Measurements from ENCODE around the gene STOML3.
"Not testable (repeated sequence)": the region's sequence is repeated elsewhere in the genome, so short reads cannot be mapped to it uniquely, and the experiment has no call there.

The STOML3 gene, protein sequence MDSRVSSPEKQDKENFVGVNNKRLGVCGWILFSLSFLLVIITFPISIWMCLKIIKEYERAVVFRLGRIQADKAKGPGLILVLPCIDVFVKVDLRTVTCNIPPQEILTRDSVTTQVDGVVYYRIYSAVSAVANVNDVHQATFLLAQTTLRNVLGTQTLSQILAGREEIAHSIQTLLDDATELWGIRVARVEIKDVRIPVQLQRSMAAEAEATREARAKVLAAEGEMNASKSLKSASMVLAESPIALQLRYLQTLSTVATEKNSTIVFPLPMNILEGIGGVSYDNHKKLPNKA

DNA sequence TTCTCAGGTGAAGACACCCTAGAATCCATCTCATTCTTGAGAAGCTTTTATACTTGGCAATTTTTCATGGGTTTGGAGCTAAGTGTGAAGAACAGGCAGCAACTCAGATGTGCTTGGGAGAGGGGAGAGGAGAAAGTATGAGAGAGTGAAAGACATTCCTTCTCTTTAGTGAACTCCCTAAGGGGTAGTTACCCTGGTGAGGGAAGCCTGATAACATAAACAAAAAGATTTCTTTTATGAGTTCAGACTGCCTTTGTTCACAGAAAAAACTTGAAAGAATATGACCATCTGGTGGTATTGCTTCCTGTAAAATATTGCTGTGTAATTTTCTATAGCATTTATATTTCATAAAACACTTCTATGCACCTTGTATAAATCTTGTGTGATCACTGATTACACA, at the start of gene STOML3:
Gene STOML3, minus strand, starts transcription at position 139 of the 400 bp plus-strand sequence. Its CDS starts 110 bp downstream, at position 29.
- DNase-seq = no peak

DNA sequence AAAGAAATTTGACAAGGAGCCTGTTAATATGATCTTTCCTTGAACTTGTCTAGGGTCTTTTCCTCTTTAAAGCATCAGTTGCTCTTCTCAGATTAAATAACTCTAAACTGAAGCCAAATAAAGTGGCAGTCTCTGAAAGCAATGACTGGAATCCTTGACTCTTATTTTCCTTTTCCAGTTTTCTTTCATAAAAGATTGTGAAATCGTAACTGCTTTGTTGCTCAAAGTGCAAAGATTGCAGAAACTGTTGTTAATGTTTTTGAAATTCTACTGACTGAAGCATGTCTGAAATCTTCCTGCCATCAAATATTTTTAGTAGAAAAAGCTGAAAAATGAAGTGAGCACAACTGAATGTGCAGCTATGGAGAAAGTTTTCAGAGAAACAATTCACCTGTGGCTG, 49.6 kb upstream of the STOML3 start:
- no peak for DNase-seq

DNA sequence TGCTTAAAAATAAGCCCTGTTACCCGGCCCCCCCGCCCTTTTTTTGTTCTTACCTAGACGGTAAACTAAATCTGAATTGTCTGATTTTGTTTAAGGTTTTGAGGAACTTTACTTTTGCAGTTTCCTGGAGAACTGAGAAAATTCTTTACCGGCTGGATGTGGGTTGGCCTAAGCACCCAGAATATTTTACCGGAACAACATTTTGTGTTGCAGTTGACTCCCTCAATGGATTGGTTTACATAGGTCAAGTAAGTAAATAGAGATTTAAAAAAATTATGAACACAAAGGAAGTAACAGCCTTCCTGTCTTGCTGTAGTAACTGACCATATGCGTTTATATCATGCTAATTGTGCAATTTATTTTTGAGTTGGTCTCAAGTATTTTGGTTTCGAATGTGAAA, 48.4 kb upstream of the STOML3 start:
- no peak for DNase-seq

DNA sequence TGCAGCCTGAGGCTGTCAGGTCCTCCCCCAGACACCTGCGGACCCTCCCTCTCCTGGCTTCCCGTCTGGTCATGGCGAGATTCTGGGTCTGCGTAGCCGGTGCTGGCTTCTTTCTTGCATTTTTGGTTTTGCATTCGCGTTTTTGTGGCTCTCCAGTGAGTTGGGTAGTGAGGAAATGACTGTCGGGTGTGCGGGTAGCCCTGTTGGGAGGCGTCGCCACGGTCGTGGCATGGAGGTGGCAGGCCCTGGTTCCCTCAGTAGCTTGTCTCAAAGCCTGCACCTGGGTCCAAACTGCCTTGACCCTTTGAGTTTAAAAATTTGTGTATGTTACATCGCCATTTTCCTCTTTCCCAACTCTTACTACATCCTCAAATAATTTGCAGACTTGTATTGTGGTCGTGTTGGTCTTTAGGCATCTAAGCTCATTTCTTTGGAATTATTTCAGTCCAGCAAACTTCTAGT, 48.0 kb upstream of the STOML3 start:
- DNase-seq = peak in 3 of 14 donors; percentile 64 to 82 (median 66)

DNA sequence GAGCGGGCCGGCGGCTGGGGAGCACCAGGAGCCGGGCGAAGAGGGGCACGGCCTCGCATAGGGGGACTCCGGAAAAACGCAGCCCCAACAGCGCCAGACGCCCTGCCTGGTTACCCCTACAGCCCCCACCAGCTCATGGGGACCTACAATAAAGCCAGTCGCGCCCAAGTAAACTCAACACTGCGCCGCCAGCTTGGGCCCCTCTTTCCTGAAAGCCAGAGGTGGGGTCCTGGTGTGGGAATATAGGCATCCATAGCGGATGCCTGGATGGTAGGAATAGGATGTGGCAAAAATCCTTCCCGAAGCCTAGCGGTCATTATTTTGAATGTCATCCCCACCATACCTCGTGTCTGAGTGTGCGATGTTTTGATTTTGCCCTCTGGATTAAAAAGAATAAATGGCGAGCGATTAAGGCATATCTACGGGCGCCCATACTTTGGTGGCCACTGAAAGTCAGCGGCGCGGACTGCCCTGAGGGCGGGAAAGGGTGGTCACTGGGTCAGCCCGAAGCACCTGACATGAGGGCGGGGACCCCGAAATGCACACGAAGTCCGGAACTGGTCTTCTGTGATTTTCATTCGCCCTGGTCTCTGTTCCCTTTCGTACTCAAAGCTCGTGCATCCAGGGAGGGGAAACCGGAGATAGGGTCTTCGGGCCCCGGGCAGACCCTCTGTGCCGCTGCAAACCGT, 47.4 kb upstream of the STOML3 start, which contains the start of the genes NHLRC3 and PROSER1:
Gene NHLRC3, plus strand, starts transcription at position 577 of the 689 bp plus-strand sequence. CDS start 184 bp downstream, outside the sequence.
Gene PROSER1, minus strand, starts transcription at position 210 of the 689 bp plus-strand sequence. CDS start 847 bp downstream, outside the sequence.
- peak; percentile 38 to 97 (median 94) for DNase-seq

DNA sequence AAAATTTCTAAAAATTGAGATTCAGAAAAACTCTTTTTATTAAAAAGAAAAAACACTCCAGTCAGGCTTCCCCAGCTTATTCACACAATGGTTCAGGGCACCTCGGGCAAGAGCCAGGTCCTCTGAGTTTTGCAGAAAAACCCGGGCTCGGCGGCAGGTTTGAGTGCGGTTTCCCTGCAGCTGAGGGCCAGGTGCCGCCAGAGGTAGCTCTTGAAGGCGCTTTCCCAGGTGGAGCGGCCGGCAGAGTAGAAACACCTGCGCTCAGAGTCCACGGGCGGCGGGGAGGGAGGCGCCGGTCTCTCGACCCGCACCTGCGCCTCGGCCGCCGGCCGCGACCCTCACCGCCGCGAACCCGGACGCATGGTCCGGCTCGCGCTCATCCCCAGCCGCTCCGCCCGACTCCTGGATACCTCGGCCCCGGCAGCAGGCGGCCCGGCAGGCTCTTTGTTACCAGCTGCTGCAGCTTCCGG, 46.8 kb upstream of the STOML3 start:
- peak in 2 of 14 donors; percentile 56 for DNase-seq

DNA sequence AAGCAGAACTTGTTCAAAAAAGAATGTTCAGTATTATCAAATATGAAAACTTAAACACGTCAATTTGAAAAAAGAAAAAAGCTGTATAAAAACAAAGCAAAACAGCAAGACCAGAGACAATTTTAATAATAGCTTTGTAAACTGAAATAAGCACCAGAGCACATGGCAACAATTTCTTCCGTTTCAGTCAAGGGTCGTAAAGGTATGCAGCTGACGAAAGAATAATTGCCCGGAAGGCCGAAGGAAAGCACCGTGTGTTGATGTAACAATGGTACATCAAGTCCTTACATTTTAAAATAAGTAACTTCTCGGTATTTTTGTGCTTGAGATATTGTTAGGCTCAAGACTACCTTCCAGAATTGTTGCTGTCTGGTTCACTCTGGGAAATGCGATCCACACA, 45.6 kb upstream of the STOML3 start:
- no peak for DNase-seq

DNA sequence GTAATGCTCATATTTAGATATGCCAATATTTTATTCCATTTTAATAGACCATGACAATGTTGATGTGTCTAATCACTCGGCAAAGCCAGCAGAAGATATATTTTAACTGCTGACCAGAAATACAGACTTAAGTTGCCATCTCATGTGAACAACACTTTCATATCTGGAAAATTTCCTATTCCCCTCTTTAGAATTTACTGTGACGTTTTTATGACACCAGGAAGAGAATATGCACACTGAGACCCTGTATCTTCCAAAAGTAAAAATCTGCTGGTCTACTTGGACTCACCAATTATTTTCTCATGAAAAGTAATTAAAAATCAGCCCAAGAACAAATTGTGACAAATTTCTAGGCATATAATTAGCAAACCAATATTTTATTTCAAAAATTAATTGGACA, 45.2 kb upstream of the STOML3 start:
- DNase-seq = no peak

DNA sequence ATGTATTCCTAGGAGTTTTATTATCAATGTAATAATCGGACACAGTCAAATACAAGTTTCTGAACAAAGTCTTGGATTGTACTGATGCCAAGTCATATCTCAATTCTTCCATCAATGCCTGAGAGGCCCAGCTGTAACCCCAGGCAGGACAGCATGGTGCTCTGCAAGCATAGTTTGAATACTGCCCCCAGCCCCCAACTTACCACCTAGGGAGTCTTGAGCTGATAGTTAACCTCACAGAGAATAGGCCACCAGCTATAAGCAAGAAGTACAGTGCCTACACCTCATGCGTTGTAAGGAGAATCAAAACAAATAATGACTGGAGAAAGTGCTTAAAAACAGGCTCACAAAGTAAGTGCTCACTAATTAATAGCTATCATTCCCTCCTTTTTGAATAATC, 44.6 kb upstream of the STOML3 start:
- no peak for DNase-seq

DNA sequence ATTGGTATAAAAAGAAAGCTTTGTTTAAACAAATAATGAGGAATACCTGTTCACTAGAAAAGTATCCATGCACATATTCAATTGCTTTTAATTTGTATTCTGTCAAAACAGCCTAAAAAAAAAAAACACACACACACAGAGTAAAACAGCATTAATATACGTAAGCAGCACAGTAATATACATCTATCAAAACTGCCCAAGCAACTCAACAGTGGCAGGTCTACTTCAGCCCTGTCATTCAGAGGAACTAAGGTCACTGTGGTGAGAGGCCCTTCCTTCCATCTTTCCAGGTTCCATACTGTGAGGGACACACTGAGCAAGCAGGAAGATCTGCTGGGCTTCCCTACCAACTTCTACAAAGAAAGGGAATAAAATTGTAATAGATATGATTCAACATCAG, 43.5 kb upstream of the STOML3 start:
- DNase-seq = no peak

DNA sequence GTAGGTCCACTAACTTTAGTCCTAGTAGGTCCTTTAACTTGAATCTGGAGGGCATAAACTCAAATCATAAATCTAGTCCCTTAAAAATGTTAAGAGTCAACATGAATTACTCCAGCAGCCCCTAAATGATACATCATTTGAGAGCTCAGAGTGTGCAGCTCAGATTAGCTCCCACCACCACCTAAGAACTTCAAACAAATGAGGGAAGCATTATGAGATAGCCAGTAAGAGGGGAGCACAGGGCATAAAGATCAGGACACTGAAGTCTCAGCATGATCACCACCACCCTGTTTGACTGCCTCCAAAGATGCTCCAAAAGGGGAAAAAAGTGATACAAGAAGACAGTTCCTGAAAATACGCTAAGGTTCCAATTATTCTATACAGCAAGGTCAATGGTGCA, 41.5 kb upstream of the STOML3 start:
- no peak for DNase-seq

DNA sequence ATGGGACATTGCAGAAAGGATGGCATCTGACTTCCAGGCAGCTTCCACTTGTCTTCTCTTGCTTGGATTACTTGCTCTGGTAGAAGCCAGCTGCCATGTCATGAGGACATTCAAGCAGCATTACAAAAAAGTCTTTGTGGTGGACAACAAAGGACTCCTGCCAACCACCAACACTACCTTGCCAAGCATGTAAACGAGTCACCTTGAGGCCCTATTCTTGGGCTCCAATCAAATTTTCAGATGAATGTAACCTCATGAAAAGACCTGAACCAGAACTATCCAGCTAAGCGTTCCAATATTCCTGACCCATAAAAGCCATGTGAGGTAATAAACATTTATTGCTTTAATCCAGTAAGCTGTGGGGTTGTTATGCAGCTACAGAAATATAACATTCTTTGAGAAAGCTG, 34.8 kb upstream of the STOML3 start:
- DNase-seq = peak in 1 of 14 donors; percentile 37

DNA sequence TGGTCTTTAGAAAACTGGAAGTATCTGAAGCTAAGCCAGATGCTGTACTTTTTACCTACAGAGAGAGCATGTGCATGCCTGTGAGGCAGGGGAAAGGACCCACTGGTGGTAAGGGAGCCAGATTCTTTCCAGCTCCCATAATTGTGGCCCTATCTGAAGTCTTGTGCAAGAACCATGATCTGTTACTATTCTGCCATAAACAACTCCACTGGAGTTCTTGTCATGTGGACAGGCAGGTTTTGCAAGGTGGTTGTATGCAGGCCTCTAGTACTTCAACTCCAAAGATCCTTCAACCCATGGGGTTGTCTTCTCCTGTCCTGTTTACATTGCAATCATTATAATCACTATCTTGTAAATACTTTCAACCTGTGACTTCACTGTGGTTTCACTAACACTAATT, 33.1 kb upstream of the STOML3 start:
- DNase-seq = no peak

DNA sequence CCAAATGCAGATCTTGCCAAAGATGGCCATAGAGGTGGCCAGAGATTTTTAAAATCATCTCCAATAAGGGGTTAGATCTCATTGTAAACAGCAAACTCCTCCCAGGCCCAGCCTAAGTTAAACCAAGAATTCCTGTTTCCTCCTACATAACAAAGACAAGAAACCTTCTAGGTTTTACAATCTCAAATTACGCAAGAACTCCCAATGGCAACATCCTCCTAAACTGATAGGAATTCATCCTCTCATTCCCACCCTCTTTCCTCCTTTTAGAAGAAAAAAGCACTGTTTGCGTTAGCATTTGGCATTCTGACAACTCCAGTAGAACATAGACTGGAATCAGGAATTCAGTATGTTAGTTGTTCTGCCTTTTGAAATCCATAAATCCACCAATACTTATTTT, 32.7 kb upstream of the STOML3 start:
- no peak for DNase-seq

DNA sequence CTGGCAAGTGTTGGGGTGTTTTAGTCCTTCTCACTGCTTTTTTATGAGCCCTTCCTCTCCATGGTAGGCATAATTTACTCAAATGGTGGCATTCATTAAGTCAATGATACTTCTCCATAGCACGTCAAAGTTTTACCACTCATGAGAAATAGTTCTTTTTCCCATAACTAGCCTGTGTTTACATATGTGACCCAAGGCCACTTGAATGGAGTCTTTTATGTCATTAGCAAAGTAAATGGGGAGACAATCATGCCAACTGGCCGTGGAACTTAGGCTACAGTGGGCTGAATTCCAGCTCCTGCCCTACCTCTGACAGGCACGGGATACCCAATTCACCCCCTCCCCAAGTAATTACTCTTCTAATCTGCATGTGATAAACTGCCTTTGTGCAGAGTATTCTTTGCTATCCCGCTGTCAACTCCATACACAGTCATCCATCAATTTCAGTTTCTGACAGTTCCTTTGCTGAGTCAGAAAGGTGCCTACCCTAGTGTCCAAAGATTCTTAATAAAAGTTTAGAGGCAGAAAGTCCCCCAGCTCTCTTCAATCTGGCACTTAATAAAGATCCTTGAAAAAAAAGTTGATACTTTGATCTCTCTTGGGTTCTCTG, 30.3 kb upstream of the STOML3 start:
- DNase-seq = no peak

DNA sequence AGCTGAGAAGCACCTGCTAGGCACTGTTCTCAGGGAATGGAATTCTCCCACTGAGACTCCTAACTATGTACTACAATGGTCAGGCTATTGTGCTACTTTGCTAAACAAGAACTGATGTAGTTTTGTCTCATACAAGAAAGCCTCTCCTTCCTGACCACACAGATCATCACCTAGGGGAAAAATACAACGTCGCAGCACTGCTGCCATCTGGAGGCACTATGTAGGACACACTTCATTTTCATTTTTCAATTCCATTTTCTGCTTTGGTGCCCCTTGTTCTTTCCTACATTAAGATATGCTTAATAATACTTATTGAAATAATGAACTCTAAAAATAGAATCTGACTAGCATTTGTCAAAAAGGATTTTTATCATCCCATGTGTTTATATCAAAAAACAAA, 26.2 kb upstream of the STOML3 start:
- DNase-seq = peak in 2 of 14 donors; percentile 12 to 22

DNA sequence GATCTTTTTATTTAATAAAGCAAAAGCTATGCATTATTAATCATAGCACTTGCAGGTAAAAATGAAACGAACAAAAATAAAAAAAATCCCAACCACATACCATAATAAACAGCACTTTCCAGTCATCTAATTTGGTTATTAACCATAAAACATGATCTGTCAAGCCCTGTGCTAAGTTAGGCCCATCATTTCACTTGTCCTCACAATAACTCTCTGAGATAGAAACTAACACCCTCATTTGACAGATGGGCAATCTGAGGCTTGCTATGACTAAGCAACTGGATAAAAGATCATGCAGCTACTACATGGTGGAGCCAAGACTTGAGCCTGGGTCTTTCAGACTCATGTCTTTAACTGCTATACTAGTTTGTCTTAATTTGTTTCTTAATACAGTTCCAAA, 25.5 kb upstream of the STOML3 start:
- no peak for DNase-seq

DNA sequence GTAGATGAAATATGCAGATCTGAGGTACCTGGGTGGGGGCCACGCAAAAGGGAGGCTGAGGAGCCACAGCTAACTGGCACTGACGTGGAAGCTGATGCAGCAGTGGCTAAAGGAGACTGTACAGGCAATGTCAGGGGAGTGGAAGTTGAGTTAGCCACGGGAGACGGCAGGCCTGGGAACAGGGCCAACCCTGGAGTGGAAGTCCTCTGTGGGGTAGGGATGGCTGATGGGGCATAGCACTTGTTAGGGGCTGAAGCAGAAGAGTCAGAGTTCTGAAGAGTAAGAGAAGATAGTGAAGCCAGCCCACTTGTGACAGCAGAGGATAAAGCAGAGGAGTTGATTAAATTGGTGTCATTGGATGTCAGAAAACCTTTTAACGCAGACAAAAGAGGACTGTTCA, 22.8 kb upstream of the STOML3 start:
- DNase-seq = no peak

DNA sequence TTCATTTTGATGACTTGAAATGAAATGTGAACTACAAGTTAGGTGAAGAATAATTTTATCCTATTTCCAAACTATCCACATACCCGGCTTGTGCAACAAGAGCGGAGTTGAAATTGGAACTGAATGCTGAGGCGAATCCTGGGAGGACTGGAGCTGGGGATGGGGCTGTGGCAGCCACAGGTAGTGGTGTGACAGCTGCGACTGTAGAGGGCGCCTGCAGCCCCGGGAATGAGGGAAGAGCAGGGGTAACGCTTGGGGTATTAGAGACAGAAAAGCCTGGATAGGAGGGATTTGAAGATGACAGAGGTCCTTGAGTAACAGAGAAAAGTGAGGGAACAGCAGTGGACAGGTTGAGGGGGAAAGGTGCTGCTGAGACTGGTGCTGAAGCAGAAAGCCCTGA, 22.0 kb upstream of the STOML3 start:
- no peak for DNase-seq

DNA sequence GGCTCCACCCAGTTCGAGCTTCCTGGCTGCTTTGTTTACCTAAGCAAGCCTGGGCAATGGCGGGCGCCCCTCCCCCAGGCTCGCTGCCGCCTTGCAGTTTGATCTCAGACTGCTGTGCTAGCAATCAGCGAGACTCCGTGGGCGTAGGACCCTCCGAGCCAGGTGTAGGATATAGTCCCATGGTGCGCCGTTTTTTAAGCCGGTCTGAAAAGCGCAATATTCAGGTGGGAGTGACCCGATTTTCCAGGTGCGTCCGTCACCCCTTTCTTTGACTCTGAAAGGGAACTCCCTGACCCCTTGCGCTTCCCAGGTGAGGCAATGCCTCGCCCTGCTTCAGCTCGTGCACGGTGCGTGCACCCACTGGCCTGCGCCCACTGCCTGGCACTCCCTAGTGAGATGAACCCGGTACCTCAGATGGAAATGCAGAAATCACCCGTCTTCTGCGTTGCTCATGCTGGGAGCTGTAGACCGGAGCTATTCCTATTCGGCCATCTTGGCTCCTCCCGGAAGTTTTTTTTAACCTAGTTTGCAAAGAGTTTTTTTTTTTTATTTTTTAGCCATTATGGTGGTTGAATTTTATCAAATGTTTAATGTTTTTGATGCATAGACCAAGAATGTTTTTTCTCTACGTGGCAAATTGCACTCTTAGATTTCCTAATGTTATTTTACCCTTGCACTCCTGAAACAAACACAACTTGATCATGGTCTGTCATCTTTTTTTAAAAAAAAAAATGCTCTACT, 15.9 kb upstream of the STOML3 start:
- not testable (repeated sequence) for DNase-seq

DNA sequence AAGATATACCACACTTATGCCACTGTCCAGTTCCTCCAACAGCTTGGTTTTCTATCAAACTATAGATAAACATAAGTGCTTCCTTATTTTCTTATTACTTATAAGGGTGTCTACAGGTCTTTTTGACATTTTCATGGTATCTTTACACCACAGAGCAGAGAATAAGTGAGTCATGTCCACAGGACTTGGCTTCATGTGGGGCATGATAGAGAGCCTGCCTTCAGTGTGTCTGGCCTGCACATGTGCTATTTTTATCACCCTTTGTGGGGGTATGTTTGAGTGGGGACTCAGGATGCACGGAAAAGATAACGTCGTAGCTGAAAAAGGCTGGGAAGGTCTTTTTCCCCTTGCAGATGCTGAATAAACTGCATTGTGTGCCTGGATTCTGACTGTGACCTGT, 8.1 kb upstream of the STOML3 start:
- no peak for DNase-seq

DNA sequence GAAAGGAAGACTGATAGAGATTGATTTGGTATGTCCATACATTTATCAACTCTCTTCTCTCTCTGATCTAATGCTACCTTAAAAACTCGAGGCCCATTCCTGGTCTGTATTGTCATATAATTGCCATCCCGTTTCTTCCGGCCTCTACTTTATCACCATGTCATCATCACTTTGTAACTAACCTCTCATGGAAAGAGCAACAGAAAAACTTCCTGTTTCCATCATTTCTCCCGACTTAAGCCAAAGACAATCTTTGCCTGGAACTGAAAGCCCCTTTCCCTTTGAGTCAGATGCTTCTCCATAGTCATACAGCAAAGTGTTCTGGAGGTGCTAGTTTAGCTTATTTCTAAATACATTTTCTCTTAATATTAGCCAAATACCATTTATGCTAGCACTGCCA, 2.8 kb upstream of the STOML3 start:
- no peak for DNase-seq

DNA sequence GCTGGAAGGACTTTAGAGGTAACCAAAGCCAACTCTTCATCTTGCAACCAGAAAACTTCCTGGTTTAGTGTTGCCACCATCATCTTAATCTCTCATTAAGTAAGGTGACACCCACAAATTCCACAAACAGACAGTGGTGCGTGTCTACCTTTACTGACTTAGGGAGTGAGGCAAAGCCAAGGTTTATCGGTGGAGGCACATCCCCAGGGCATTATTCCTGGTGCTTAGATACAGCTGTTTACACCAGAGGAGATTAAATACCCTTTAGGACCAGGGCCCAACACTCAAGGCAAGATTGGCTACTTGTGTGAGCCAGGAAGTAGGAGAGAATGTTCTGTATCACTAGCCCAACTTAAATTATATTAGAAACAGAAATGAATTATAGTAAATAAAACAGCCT, 9.5 kb downstream of the STOML3 start:
- no peak for DNase-seq

Data from C1 segment of cervical spinal cord (tissue), 14 donors.